DLD1 (cell line): Measurements from ENCODE around the gene PCDHB13.
"Not testable (repeated sequence)": the region's sequence is repeated elsewhere in the genome, so short reads cannot be mapped to it uniquely, and the experiment has no call there.

Experiments used
- in situ Hi-C: cut with HindIII; loops from 2 replicates; pipeline ENCODE4 v1.10.0; 2017; ENCODE audit warnings: low sequenced_read_pairs

Gene PCDHB13

GRCh38 chr5:141201126-141201525, 12.6 kb upstream of the PCDHB13 start:
- in situ Hi-C loops, result not testable (repeated sequence)

GRCh38 chr5:141201646-141202045, 12.1 kb upstream of the PCDHB13 start:
- in situ Hi-C loops, result not testable (repeated sequence)

GRCh38 chr5:141208478-141208877, 5.2 kb upstream of the PCDHB13 start, which contains the start of gene PCDHB12:
TSS of gene PCDHB12 (plus strand) at chr5:141208719. CDS start at chr5:141208908, 189 bp downstream.
- in situ Hi-C loops, result no loop called here

GRCh38 chr5:141210281-141210680, 3.4 kb upstream of the PCDHB13 start:
- in situ Hi-C loops, result not testable (repeated sequence)

GRCh38 chr5:141210849-141211248, 2.9 kb upstream of the PCDHB13 start:
- in situ Hi-C loops, result not testable (repeated sequence)

GRCh38 chr5:141214583-141214982, 864 bp downstream of the PCDHB13 start:
- in situ Hi-C loops, result not testable (repeated sequence)

- in situ Hi-C loops, result not testable (repeated sequence)
Observed at GRCh38 chr5:141215504-141215903, 1.8 kb downstream of the PCDHB13 start.

- in situ Hi-C loops, result not testable (repeated sequence)
Observed at GRCh38 chr5:141216035-141216434, 2.3 kb downstream of the PCDHB13 start.

- in situ Hi-C loops, result no loop called here
Observed at GRCh38 chr5:141223112-141223783, 9.5 kb downstream of the PCDHB13 start, which contains the start of gene PCDHB14. TSS of gene PCDHB14 (plus strand) at chr5:141223343. CDS start at chr5:141223506, 163 bp downstream.

- in situ Hi-C loops, result not testable (repeated sequence)
Observed at GRCh38 chr5:141224844-141225243, 11.1 kb downstream of the PCDHB13 start.

GRCh38 chr5:141225421-141225820, 11.7 kb downstream of the PCDHB13 start:
- in situ Hi-C loops, result not testable (repeated sequence)

GRCh38 chr5:141234109-141234667, 20.5 kb downstream of the PCDHB13 start:
- in situ Hi-C loops, result no loop called here

- in situ Hi-C loops, result not testable (repeated sequence)
Observed at GRCh38 chr5:141235922-141236321, 22.2 kb downstream of the PCDHB13 start.

GRCh38 chr5:141236516-141237313, 23.0 kb downstream of the PCDHB13 start:
- in situ Hi-C loops, result no loop called here

- in situ Hi-C loops, result no loop called here
Observed at GRCh38 chr5:141241496-141241895, 27.8 kb downstream of the PCDHB13 start.

- in situ Hi-C loops, result no loop called here
Observed at GRCh38 chr5:141245250-141245717, 31.6 kb downstream of the PCDHB13 start, which contains the start of gene PCDHB15. TSS of gene PCDHB15 (plus strand) at chr5:141245395. CDS start at chr5:141245579, 184 bp downstream.

- in situ Hi-C loops, result not testable (repeated sequence)
Observed at GRCh38 chr5:141246971-141247370, 33.3 kb downstream of the PCDHB13 start.

GRCh38 chr5:141247434-141247833, 33.7 kb downstream of the PCDHB13 start:
- in situ Hi-C loops, result not testable (repeated sequence)

GRCh38 chr5:141250576-141250975, 36.9 kb downstream of the PCDHB13 start:
- in situ Hi-C loops, result no loop called here

- in situ Hi-C loops, result no loop called here
Observed at GRCh38 chr5:141258464-141258863, 44.7 kb downstream of the PCDHB13 start.

GRCh38 chr5:141258948-141259347, 45.2 kb downstream of the PCDHB13 start:
- in situ Hi-C loops, result no loop called here
